HEK293 (cell line): ENCODE results near the gene NINJ2.

Experiments used
- CTCF ChIA-PET: fragments of 350-600 bp; formaldehyde crosslinking; extraction: SDS; loops from one replicate; lab custom pipeline; 2021; ENCODE audit warnings: antibody characterized with exemption; lab: Yijun Ruan, JAX
- POLR2A ChIA-PET: fragments of 300-600 bp; formaldehyde crosslinking; extraction: SDS; loops from one replicate; lab custom pipeline; 2020; ENCODE audit warnings: antibody characterized with exemption, inconsistent platforms; lab: Yijun Ruan, JAX
- H3K27ac ChIP-seq: fragments of 200-500 bp; sonication (Bioruptor generic); 2 replicates; pipeline ENCODE4 v1.5.1; 2014; ENCODE audit warnings: low read depth, low read length, control low read depth, inconsistent platforms; ENCODE audit errors: extremely low read depth
- H3K36me3 ChIP-seq, 2 experiments: fragments of 200-500 bp in 1 of 2; sonication (Bioruptor generic) in 1 of 2; 1 replicate in 1 of 2; 2 replicates in 1 of 2; pipeline ENCODE4 v1.5.1; 2014 to 2017; ENCODE audit warnings: inconsistent platforms in 2 of 2, low read length in 2 of 2; ENCODE audit not compliant: control insufficient read depth in 2 of 2, insufficient read depth in 1 of 2
- H3K4me1 ChIP-seq: fragments of 200-500 bp; sonication (Bioruptor generic); 2 replicates; pipeline ENCODE4 v1.5.1; 2014; ENCODE audit warnings: mild to moderate bottlenecking, low read length, inconsistent platforms; ENCODE audit not compliant: control insufficient read depth, insufficient read depth
- H3K4me3 ChIP-seq: 2 replicates; pipeline ENCODE4 v1.5.1; 2011; ENCODE audit warnings: low read depth, mild to moderate bottlenecking, control low read depth, low read length, moderate library complexity
- H3K9me3 ChIP-seq: fragments of 200-500 bp; sonication (Bioruptor generic); 2 replicates; pipeline ENCODE4 v1.5.1; 2014; ENCODE audit warnings: low read depth, low read length, inconsistent platforms; ENCODE audit not compliant: control insufficient read depth, insufficient read depth
- EGR2 ChIP-seq: fragments of 450-650 bp; formaldehyde crosslinking; IDR thresholded peaks from 2 replicates; pipeline ENCODE4 v1.5.1; 2016; ENCODE audit warnings: low read depth, missing biosample characterization, missing genetic modification characterization
- GLI2 ChIP-seq: fragments of 450-650 bp; formaldehyde crosslinking; IDR thresholded peaks from 2 replicates; pipeline ENCODE4; 2017; ENCODE audit warnings: missing biosample characterization, missing genetic modification characterization, low read depth, borderline replicate concordance
- KLF1 ChIP-seq: fragments of 450-650 bp; formaldehyde crosslinking; IDR thresholded peaks from 2 replicates; pipeline ENCODE4 v1.5.1; 2016; ENCODE audit warnings: missing biosample characterization, missing genetic modification characterization
- KLF7 ChIP-seq: fragments of 450-650 bp; formaldehyde crosslinking; IDR thresholded peaks from 2 replicates; pipeline ENCODE4 v1.5.1; 2016; ENCODE audit warnings: missing biosample characterization, missing genetic modification characterization, borderline replicate concordance
- SETDB1 ChIP-seq: IDR thresholded peaks from one replicate; pipeline ENCODE4 v1.6.1; 2017; ENCODE audit warnings: mild to moderate bottlenecking, low read length, moderate library complexity, mixed read lengths; ENCODE audit not compliant: insufficient read length
- TRIM28 ChIP-seq: IDR thresholded peaks from 2 replicates; pipeline ENCODE4 v1.6.1; 2011; ENCODE audit warnings: low read length, control low read depth, borderline replicate concordance
- ZBTB20 ChIP-seq: fragments of 450-650 bp; formaldehyde crosslinking; IDR thresholded peaks from 2 replicates; pipeline ENCODE4 v1.5.1; 2016; ENCODE audit warnings: missing biosample characterization, missing genetic modification characterization
- ZNF121 ChIP-seq: fragments of 450-650 bp; formaldehyde crosslinking; IDR thresholded peaks from 2 replicates; pipeline ENCODE4 v1.5.1; 2016; ENCODE audit warnings: missing biosample characterization, missing genetic modification characterization
- ZNF132 ChIP-seq: fragments of 450-650 bp; formaldehyde crosslinking; IDR thresholded peaks from 2 replicates; pipeline ENCODE4 v1.5.1; 2017; ENCODE audit warnings: missing biosample characterization, missing genetic modification characterization, borderline replicate concordance
- ZNF138 ChIP-seq: fragments of 450-650 bp; formaldehyde crosslinking; IDR thresholded peaks from 2 replicates; pipeline ENCODE4 v1.5.1; 2016; ENCODE audit warnings: missing biosample characterization, missing genetic modification characterization, borderline replicate concordance
- ZNF169 ChIP-seq: fragments of 450-650 bp; formaldehyde crosslinking; IDR thresholded peaks from 2 replicates; pipeline ENCODE4 v1.5.1; 2016; ENCODE audit warnings: missing biosample characterization, missing genetic modification characterization
- ZNF350 ChIP-seq: fragments of 450-650 bp; formaldehyde crosslinking; IDR thresholded peaks from 2 replicates; pipeline ENCODE4 v1.5.0; 2017; ENCODE audit warnings: missing biosample characterization, mild to moderate bottlenecking, missing genetic modification characterization
- ZNF366 ChIP-seq: fragments of 450-650 bp; formaldehyde crosslinking; conservative IDR thresholded peaks from 2 replicates; pipeline ENCODE4 v1.5.1; 2016; ENCODE audit warnings: missing biosample characterization, missing genetic modification characterization
- ZNF514 ChIP-seq: fragments of 450-650 bp; formaldehyde crosslinking; IDR thresholded peaks from 2 replicates; pipeline ENCODE4 v1.5.1; 2016; ENCODE audit warnings: missing biosample characterization, missing genetic modification characterization
- ZNF701 ChIP-seq: fragments of 450-650 bp; formaldehyde crosslinking; IDR thresholded peaks from 2 replicates; pipeline ENCODE4 v1.5.1; 2016; ENCODE audit warnings: missing biosample characterization, missing genetic modification characterization
- ZNF777 ChIP-seq: fragments of 450-650 bp; formaldehyde crosslinking; IDR thresholded peaks from 2 replicates; pipeline ENCODE4 v1.5.1; 2017; ENCODE audit warnings: missing biosample characterization, missing genetic modification characterization, borderline replicate concordance
- ZNF843 ChIP-seq: fragments of 450-650 bp; formaldehyde crosslinking; IDR thresholded peaks from 2 replicates; pipeline ENCODE4 v1.5.1; 2016; ENCODE audit warnings: missing biosample characterization, missing genetic modification characterization
- TF ChIP-seq, protein P1 (sequence below): fragments of 450-650 bp; formaldehyde crosslinking; IDR thresholded peaks from 2 replicates; pipeline ENCODE4 v1.5.1; 2016; ENCODE audit warnings: missing biosample characterization, missing genetic modification characterization

Gene NINJ2

DNA sequence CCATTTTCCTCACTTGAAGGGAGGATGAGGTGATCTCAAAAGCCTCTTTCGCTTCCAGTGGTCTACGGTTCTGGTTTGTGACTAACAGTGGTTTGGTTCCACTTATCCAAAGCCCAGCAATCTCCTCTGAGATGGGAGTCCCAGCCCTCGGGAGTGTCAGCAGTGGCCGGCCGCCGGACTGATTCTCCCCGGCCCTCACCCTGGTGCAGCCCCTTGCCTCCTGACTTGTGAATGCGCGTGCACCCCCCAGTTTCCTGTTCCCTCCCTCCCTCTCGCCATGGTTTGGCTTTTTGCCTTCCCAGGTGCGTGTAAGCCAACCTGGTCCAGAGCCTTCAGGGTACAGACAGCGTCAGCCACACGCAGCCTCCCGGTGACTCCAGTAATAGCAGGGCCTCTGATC lies 129.0 kb downstream of the NINJ2 start:
- no peak overlapping the region for H3K4me3 ChIP-seq
- H3K27ac ChIP-seq, result no peak overlapping the region
- no peaks in the 10 kb centered on the region for H3K9me3 ChIP-seq
- ChIA-PET CTCF (interaction anchor here (5.8 kb wide), 1 partner anchor 13 kb away, joined by 30 read pairs; no protein-coding TSS in a partner anchor), POLR2A (no interaction called here)
- TF ChIP-seq ZNF138 (tag by site-specific recombination) (no peak), ZBTB20 (tag by site-specific recombination) (no peak), ZNF350 (tag by site-specific recombination) (no peak), ZNF366 (tag by site-specific recombination) (no peak)
- TF ChIP-seq, protein P1, sequence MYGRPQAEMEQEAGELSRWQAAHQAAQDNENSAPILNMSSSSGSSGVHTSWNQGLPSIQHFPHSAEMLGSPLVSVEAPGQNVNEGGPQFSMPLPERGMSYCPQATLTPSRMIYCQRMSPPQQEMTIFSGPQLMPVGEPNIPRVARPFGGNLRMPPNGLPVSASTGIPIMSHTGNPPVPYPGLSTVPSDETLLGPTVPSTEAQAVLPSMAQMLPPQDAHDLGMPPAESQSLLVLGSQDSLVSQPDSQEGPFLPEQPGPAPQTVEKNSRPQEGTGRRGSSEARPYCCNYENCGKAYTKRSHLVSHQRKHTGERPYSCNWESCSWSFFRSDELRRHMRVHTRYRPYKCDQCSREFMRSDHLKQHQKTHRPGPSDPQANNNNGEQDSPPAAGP (tag by site-specific recombination), result no peak
- H3K4me1 ChIP-seq, result no peaks in the 10 kb centered on the region; the same call in 1 of the 2 replicates
- H3K36me3 ChIP-seq, result no peaks in the 10 kb centered on the region

DNA sequence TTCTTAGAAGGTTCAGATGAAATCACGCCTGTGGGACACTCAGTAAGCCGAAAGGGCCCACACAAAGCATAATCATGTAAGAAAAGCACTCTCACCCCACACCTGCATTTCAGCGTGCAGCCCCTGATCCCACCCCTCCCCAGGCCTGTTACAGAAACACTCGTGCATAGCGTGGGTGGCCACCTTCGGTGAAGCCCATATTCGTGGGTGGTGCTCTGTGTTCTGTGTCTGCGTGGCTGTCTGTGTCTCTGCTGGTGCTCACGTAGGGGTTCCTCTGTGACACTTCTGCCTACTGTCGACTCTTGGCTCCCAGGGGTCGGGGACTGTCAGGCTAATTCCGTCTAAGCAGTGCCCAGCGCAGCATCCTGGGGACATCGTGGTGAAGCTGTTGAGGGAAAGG lies 129.5 kb downstream of the NINJ2 start:
- TF ChIP-seq ZNF777 (tag by site-specific recombination) (no peak), GLI2 (tag by site-specific recombination) (no peak), TRIM28 (no peak), EGR2 (0 out of 2 replicates have a peak, but pooled peaks have one; percentile 14), ZNF701 (tag by site-specific recombination) (no peak)
- CTCF ChIA-PET, result interaction anchor here (0.6 to 5.8 kb wide), 3 partner anchors 13 to 91 kb away, joined by 3 to 30 read pairs (median 7); no protein-coding TSS in a partner anchor

DNA sequence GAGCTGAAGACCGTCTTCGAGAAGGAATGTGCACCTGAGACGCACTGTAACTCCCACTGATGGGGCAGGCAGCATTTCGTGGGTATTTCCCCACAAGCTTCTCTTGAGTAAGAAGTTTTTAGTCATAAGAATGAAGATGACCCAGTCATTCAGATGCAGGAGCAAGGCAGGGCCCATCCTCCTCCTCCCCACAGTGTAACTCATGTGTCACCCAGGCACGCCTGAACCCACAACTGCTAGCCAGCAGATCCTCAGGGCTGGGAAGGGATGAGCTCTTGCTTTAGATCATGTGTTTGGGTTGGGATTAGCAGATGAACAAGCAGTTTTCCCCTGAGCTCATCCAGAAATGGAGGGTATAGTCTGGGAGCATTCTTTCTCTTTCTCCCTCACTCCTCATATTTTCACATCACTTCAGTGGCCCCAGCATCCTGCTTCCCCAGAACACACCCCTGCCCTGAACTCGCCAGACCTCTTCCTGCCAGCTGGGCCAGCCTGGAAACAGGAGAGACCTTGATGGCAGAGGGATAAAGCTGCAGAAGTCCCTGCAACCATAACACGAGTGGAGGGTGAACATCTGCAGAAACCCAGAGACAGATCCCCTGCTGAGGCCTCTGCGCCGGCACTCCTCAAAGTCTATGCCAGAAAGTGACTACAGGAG lies 130.2 kb downstream of the NINJ2 start:
- Histone ChIP-seq H3K4me1 (no peaks in the 10 kb centered on the region), H3K4me3 (no peak overlapping the region), H3K27ac (no peak overlapping the region), H3K9me3 (no peaks in the 10 kb centered on the region), H3K36me3 (no peaks in the 10 kb centered on the region)
- TF ChIP-seq KLF1 (tag by site-specific recombination) (no peak), KLF7 (tag by site-specific recombination) (no peak), ZNF132 (tag by site-specific recombination) (no peak), ZNF843 (no peak), ZNF121 (tag by site-specific recombination) (no peak)
- CTCF ChIA-PET, result interaction anchor here (0.8 to 5.8 kb wide), 3 partner anchors 14 to 91 kb away, joined by 5 to 30 read pairs (median 7); no protein-coding TSS in a partner anchor
- POLR2A ChIA-PET, result no interaction called here

More for the DNA sequence above, 129.5 kb downstream of the NINJ2 start:
- H3K4me1 ChIP-seq, result no peaks in the 10 kb centered on the region; the same call in 1 of the 2 replicates
- no peaks in the 10 kb centered on the region for H3K9me3 ChIP-seq
- H3K4me3 ChIP-seq, result no peak overlapping the region
- H3K36me3 ChIP-seq, result no peaks in the 10 kb centered on the region
- no peak overlapping the region for H3K27ac ChIP-seq
- POLR2A ChIA-PET, result no interaction called here

DNA sequence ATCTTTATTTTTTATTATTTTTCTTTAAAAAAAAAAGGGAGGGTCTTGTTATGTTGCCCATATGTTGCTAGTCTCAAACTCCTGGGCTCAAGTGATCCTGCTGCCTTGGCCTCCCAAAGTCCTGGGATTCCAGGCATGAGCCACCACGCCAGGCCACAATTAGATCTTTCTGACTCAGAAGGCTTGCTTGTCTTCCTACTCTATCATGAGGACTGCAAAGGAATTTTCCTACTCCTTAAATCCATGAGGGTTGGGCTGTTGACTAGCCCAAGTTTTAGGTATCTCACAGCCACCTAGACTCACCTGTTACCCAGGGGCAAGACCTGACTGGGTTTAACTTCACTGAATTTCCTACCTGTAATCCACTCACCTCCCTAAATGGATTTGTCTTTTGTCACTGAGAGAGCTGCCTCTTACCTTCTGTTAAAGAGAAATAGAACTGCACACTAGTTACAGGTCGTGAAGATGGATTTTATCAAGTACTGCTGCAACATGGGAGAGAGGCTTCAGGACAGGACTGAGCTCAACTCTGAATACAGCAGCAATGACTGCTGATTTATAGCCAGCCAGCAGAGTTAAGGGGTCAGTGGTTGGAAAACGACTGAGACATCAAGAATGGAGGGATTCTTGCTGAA lies 131.2 kb downstream of the NINJ2 start:
- ChIA-PET POLR2A (no interaction called here), CTCF (interaction anchor here (1.8 to 5.8 kb wide), 2 partner anchors 15 to 90 kb away, joined by 7 to 30 read pairs; no protein-coding TSS in a partner anchor)
- Histone ChIP-seq H3K36me3 (no peaks in the 10 kb centered on the region), H3K27ac (no peak overlapping the region), H3K9me3 (no peaks in the 10 kb centered on the region), H3K4me1 (no peaks in the 10 kb centered on the region), H3K4me3 (no peak overlapping the region)
- TF ChIP-seq SETDB1, result peak; percentile 45
- no peak for TF ChIP-seq ZNF138 (tag by site-specific recombination)
- TF ChIP-seq ZNF514 (tag by site-specific recombination), result no peak
- peak; percentile 97 for TF ChIP-seq ZNF169 (tag by site-specific recombination)
